HEK293 (cell line): ENCODE measurements around the gene CDCP1.

Experiments
- CTCF ChIA-PET: fragments of 350-600 bp; formaldehyde crosslinking; extraction: SDS; loops from one replicate; lab custom pipeline; 2021; ENCODE audit warnings: antibody characterized with exemption; lab: Yijun Ruan, JAX
- POLR2A ChIA-PET: fragments of 300-600 bp; formaldehyde crosslinking; extraction: SDS; loops from one replicate; lab custom pipeline; 2020; ENCODE audit warnings: antibody characterized with exemption, inconsistent platforms; lab: Yijun Ruan, JAX
- H3K27ac ChIP-seq: fragments of 200-500 bp; sonication (Bioruptor generic); 2 replicates; pipeline ENCODE4 v1.5.1; 2014; ENCODE audit warnings: low read depth, low read length, control low read depth, inconsistent platforms; ENCODE audit errors: extremely low read depth
- H3K36me3 ChIP-seq, 2 experiments: fragments of 200-500 bp in 1 of 2; sonication (Bioruptor generic) in 1 of 2; 1 replicate in 1 of 2; 2 replicates in 1 of 2; pipeline ENCODE4 v1.5.1; 2014 to 2017; ENCODE audit warnings: inconsistent platforms in 2 of 2, low read length in 2 of 2; ENCODE audit not compliant: control insufficient read depth in 2 of 2, insufficient read depth in 1 of 2
- H3K4me1 ChIP-seq: fragments of 200-500 bp; sonication (Bioruptor generic); 2 replicates; pipeline ENCODE4 v1.5.1; 2014; ENCODE audit warnings: mild to moderate bottlenecking, low read length, inconsistent platforms; ENCODE audit not compliant: control insufficient read depth, insufficient read depth
- H3K4me3 ChIP-seq: 2 replicates; pipeline ENCODE4 v1.5.1; 2011; ENCODE audit warnings: low read depth, mild to moderate bottlenecking, control low read depth, low read length, moderate library complexity
- H3K9me3 ChIP-seq: fragments of 200-500 bp; sonication (Bioruptor generic); 2 replicates; pipeline ENCODE4 v1.5.1; 2014; ENCODE audit warnings: low read depth, low read length, inconsistent platforms; ENCODE audit not compliant: control insufficient read depth, insufficient read depth
- EGR2 ChIP-seq: fragments of 450-650 bp; formaldehyde crosslinking; IDR thresholded peaks from 2 replicates; pipeline ENCODE4 v1.5.1; 2016; ENCODE audit warnings: low read depth, missing biosample characterization, missing genetic modification characterization
- HOXD13 ChIP-seq: sonication (generic); formaldehyde crosslinking; IDR thresholded peaks from 2 replicates; pipeline ENCODE4 v1.8.0; 2022; ENCODE audit warnings: missing genetic modification reagents, borderline replicate concordance
- OSR2 ChIP-seq: fragments of 450-650 bp; formaldehyde crosslinking; IDR thresholded peaks from 2 replicates; pipeline ENCODE4 v1.5.1; 2016; ENCODE audit warnings: missing biosample characterization, missing genetic modification characterization
- SCRT1 ChIP-seq: fragments of 450-650 bp; formaldehyde crosslinking; IDR thresholded peaks from 2 replicates; pipeline ENCODE4 v1.5.1; 2016; ENCODE audit warnings: missing biosample characterization, missing genetic modification characterization, borderline replicate concordance
- SP2 ChIP-seq: fragments of 450-650 bp; formaldehyde crosslinking; IDR thresholded peaks from 2 replicates; pipeline ENCODE4 v1.5.1; 2016; ENCODE audit warnings: missing biosample characterization, missing genetic modification characterization
- SP3 ChIP-seq: fragments of 450-650 bp; formaldehyde crosslinking; IDR thresholded peaks from 2 replicates; pipeline ENCODE4 v1.5.1; 2016; ENCODE audit warnings: missing biosample characterization, missing genetic modification characterization
- YY2 ChIP-seq: fragments of 450-650 bp; formaldehyde crosslinking; IDR thresholded peaks from 2 replicates; pipeline ENCODE4 v1.5.1; 2016; ENCODE audit warnings: missing biosample characterization, missing genetic modification characterization
- ZNF10 ChIP-seq: fragments of 450-650 bp; formaldehyde crosslinking; IDR thresholded peaks from 2 replicates; pipeline ENCODE4 v1.5.1; 2017; ENCODE audit warnings: missing biosample characterization, missing genetic modification characterization
- ZNF155 ChIP-seq: fragments of 450-650 bp; formaldehyde crosslinking; IDR thresholded peaks from 2 replicates; pipeline ENCODE4 v1.5.1; 2016; ENCODE audit warnings: missing biosample characterization, missing genetic modification characterization
- ZNF157 ChIP-seq: fragments of 450-650 bp; formaldehyde crosslinking; IDR thresholded peaks from 2 replicates; pipeline ENCODE4 v1.5.1; 2016; ENCODE audit warnings: missing biosample characterization, missing genetic modification characterization
- ZNF175 ChIP-seq: fragments of 450-650 bp; formaldehyde crosslinking; IDR thresholded peaks from 2 replicates; pipeline ENCODE4 v1.5.1; 2016; ENCODE audit warnings: missing biosample characterization, missing genetic modification characterization
- ZNF18 ChIP-seq: fragments of 450-650 bp; formaldehyde crosslinking; IDR thresholded peaks from 2 replicates; pipeline ENCODE4 v1.5.1; 2016; ENCODE audit warnings: missing biosample characterization, missing genetic modification characterization
- ZNF202 ChIP-seq: fragments of 450-650 bp; formaldehyde crosslinking; IDR thresholded peaks from 2 replicates; pipeline ENCODE4 v1.5.1; 2016; ENCODE audit warnings: missing biosample characterization, missing genetic modification characterization, borderline replicate concordance
- ZNF248 ChIP-seq: fragments of 450-650 bp; formaldehyde crosslinking; IDR thresholded peaks from 2 replicates; pipeline ENCODE4 v1.5.1; 2017; ENCODE audit warnings: missing biosample characterization, missing genetic modification characterization
- ZNF776 ChIP-seq: fragments of 450-650 bp; formaldehyde crosslinking; IDR thresholded peaks from 2 replicates; pipeline ENCODE4 v1.5.0; 2017; ENCODE audit warnings: missing biosample characterization, missing genetic modification characterization, borderline replicate concordance
- ZNF792 ChIP-seq: fragments of 450-650 bp; formaldehyde crosslinking; IDR thresholded peaks from 2 replicates; pipeline ENCODE4 v1.5.1; 2016; ENCODE audit warnings: missing biosample characterization, missing genetic modification characterization
- ZSCAN16 ChIP-seq: fragments of 450-650 bp; formaldehyde crosslinking; IDR thresholded peaks from 2 replicates; pipeline ENCODE4 v1.5.1; 2016; ENCODE audit warnings: missing biosample characterization, missing genetic modification characterization
- ZSCAN30 ChIP-seq: fragments of 450-650 bp; IDR thresholded peaks from 2 replicates; pipeline ENCODE4 v1.5.1; 2018; ENCODE audit warnings: missing biosample characterization, mild to moderate bottlenecking, missing genetic modification characterization, moderate library complexity
- TF ChIP-seq, protein P1 (sequence below): fragments of 450-650 bp; formaldehyde crosslinking; optimal IDR thresholded peaks from 2 replicates; pipeline ENCODE3; 2016; ENCODE audit warnings: missing biosample characterization, mild to moderate bottlenecking, missing genetic modification characterization
- TF ChIP-seq, protein P2 (sequence below): fragments of 450-650 bp; formaldehyde crosslinking; IDR thresholded peaks from 2 replicates; pipeline ENCODE4 v1.5.1; 2016; ENCODE audit warnings: missing biosample characterization, missing genetic modification characterization
- TF ChIP-seq, protein P3 (sequence below): fragments of 450-650 bp; formaldehyde crosslinking; IDR thresholded peaks from 2 replicates; pipeline ENCODE4 v1.5.1; 2016; ENCODE audit warnings: missing biosample characterization, missing genetic modification characterization

CDCP1 gene

DNA sequence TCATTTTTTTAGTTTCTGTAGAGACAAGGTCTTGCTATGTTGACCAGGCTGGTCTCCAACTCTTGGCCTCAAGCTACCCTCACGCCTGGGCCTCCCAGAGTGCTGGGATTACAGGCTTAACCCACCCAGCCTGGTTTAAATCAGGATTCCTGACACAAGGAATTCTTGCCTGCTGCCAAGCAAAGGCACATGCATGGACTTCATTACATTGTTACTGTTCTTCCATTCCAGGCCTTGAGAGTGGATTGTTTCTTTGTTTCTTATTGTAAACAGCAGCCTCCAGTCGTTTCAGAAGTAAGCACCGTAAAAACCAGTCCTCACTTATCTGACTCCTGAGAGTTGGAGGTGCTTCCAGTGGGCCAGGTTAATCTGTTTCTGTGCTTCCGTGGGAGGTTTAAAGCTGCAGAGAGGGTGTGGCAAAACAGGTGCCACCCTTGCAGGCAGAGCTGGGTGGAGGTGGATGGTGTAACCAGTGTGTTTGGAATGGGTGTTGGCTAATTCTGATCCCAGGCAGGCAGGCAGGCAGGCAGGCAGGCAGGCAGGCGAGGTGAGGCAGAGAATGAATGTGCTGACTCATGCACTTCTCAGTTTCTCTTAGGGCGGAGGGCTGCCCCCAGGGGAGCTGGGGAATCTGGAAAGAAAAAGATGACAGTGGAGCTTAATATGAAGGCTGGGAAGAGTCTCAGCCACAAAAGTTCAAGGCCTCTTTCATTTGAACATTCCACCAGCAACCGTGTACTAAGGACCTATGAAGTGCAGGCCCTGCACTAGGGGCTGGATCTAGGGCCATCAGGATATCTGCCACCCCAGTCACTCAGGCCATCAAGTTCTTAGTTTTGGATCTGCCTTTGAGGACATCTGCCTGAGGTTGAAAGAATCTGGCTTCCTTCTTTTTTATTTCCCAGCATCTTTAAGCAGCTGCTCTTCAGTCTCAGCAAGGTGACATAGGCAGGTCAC is 37.0 kb upstream of the CDCP1 start (continued):
- TF ChIP-seq ZSCAN30 (peak; percentile 48; the same call in 1 of the 2 replicates), HOXD13 (CRISPR knock-in tag) (no peak), ZNF248 (tag by site-specific recombination) (no peak), ZNF10 (no peak), ZNF792 (tag by site-specific recombination) (no peak)

DNA sequence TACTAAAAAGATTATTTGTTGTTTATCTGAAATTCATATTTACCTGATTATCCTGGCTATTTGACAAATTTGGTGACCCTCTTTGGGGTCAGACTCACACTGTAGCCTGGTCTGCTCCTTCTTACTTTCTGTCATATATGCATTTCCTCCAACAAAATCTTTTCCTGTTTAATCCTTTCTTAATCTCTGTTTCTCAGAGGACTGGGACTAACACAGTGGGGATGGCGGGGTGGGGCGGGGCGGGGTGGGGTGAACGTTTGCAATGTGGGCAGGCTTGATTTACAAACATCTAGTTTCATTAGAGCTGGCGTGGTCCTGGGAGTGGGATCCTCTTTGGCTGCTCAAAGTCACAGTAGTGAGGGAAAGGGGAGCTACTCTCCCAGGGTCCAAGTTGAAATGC is 35.3 kb upstream of the CDCP1 start:
- ChIA-PET CTCF (interaction anchor here (0.7 to 0.9 kb wide), 2 partner anchors 12 to 29 kb away, joined by 3 read pairs; no protein-coding TSS in a partner anchor), POLR2A (no interaction called here)
- Histone ChIP-seq H3K9me3 (no peaks in the 10 kb centered on the region), H3K4me1 (no peaks in the 10 kb centered on the region), H3K4me3 (no peak overlapping the region), H3K36me3 (no peaks in the 10 kb centered on the region), H3K27ac (no peak overlapping the region)
- TF ChIP-seq ZNF776 (tag by site-specific recombination) (no peak), ZNF157 (tag by site-specific recombination) (no peak), EGR2 (tag by site-specific recombination) (no peak), YY2 (tag by site-specific recombination) (no peak), ZSCAN16 (no peak), ZNF175 (no peak), SP2 (no peak), ZNF10 (no peak), SP3 (tag by site-specific recombination) (no peak), ZNF202 (tag by site-specific recombination) (no peak), ZNF155 (no peak), ZNF18 (no peak), OSR2 (tag by site-specific recombination) (no peak), SCRT1 (no peak)
- TF ChIP-seq, protein P1, sequence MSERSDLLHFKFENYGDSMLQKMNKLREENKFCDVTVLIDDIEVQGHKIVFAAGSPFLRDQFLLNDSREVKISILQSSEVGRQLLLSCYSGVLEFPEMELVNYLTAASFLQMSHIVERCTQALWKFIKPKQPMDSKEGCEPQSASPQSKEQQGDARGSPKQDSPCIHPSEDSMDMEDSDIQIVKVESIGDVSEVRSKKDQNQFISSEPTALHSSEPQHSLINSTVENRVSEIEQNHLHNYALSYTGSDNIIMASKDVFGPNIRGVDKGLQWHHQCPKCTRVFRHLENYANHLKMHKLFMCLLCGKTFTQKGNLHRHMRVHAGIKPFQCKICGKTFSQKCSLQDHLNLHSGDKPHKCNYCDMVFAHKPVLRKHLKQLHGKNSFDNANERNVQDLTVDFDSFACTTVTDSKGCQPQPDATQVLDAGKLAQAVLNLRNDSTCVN (tag by site-specific recombination), result no peak
- TF ChIP-seq, protein P2, sequence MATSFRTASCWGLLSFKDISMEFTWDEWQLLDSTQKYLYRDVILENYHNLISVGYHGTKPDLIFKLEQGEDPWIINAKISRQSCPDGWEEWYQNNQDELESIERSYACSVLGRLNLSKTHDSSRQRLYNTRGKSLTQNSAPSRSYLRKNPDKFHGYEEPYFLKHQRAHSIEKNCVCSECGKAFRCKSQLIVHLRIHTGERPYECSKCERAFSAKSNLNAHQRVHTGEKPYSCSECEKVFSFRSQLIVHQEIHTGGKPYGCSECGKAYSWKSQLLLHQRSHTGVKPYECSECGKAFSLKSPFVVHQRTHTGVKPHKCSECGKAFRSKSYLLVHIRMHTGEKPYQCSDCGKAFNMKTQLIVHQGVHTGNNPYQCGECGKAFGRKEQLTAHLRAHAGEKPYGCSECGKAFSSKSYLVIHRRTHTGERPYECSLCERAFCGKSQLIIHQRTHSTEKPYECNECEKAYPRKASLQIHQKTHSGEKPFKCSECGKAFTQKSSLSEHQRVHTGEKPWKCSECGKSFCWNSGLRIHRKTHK, result no peak
- TF ChIP-seq, protein P3, sequence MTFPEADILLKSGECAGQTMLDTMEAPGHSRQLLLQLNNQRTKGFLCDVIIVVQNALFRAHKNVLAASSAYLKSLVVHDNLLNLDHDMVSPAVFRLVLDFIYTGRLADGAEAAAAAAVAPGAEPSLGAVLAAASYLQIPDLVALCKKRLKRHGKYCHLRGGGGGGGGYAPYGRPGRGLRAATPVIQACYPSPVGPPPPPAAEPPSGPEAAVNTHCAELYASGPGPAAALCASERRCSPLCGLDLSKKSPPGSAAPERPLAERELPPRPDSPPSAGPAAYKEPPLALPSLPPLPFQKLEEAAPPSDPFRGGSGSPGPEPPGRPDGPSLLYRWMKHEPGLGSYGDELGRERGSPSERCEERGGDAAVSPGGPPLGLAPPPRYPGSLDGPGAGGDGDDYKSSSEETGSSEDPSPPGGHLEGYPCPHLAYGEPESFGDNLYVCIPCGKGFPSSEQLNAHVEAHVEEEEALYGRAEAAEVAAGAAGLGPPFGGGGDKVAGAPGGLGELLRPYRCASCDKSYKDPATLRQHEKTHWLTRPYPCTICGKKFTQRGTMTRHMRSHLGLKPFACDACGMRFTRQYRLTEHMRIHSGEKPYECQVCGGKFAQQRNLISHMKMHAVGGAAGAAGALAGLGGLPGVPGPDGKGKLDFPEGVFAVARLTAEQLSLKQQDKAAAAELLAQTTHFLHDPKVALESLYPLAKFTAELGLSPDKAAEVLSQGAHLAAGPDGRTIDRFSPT (tag by site-specific recombination), result no peak
